B cell (primary cell): ENCODE measurements around the gene RNF157. TPM values are rescaled to one million over a fixed set of nuclear protein-coding genes. Genes with fewer than 3 reads are reported as not detected.
A peak's percentile ranks its signal among the peaks of the same experiment; 100 is the strongest.

Experiments used
- ATAC-seq: fragments of 200-7000 bp; cut with Tn5 transposase; one replicate; pipeline ENCODE4 v1.10.0; 2021; ENCODE audit warnings: low read depth, mild to moderate bottlenecking, moderate number of reproducible peaks, moderate library complexity
- CTCF ChIA-PET: fragments of 350-600 bp; sonication (Branson Sonifier 250); formaldehyde crosslinking; loops from one replicate; lab custom pipeline; 2021; ENCODE audit warnings: antibody characterized with exemption, inconsistent platforms; lab: Charles Lee
- POLR2A ChIA-PET: fragments of 350-600 bp; sonication (Branson Sonifier 250); formaldehyde crosslinking; loops from one replicate; lab custom pipeline; 2021; ENCODE audit warnings: antibody characterized with exemption; lab: Charles Lee
- DNase-seq: peaks from one replicate; pipeline ENCODE4 v3.0.0; 2013
- H2AFZ ChIP-seq: 2 replicates; pipeline ENCODE4 v1.6.1; 2012; ENCODE audit warnings: mild to moderate bottlenecking, low read depth, low read length; ENCODE audit not compliant: insufficient read depth, poor library complexity, severe bottlenecking
- H3K27ac ChIP-seq, 2 donors: 1 replicate in 1 of 2; 2 replicates in 1 of 2; pipeline ENCODE4 v1.5.1; 2012 to 2013; ENCODE audit warnings: low read length in 2 of 2, mild to moderate bottlenecking in 2 of 2, moderate library complexity in 1 of 2
- H3K27me3 ChIP-seq, 4 experiments: fragments of 200-600 bp in 1 of 4; sonication (generic) in 1 of 4; replicated peaks in 1 of 4; 1 replicate in 2 of 4; 2 replicates in 2 of 4; pipeline versions ENCODE4 v1.6.1 to v1.7.0; 2013 to 2016; ENCODE audit warnings: low read length in 3 of 4, mild to moderate bottlenecking in 2 of 4, mixed read lengths in 1 of 4, moderate library complexity in 1 of 4; ENCODE audit not compliant: insufficient read depth in 4 of 4, control insufficient read depth in 3 of 4; ENCODE audit errors: control extremely low read depth in 1 of 4
- H3K36me3 ChIP-seq, 2 experiments: replicated peaks in 1 of 2; 1 replicate in 1 of 2; 2 replicates in 1 of 2; pipeline versions ENCODE4 v1.6.1 to v1.7.1; 2013; ENCODE audit warnings: low read length in 1 of 2; ENCODE audit not compliant: insufficient read depth in 2 of 2, control insufficient read depth in 1 of 2; ENCODE audit errors: control extremely low read depth in 1 of 2, extremely low read depth in 1 of 2
- H3K4me1 ChIP-seq, 2 donors: fragments of 200-600 bp in 1 of 2; sonication (generic) in 1 of 2; 1 replicate in 1 of 2; 2 replicates in 1 of 2; pipeline versions ENCODE4 v1.5.1 to v1.6.1; 2013 to 2017; ENCODE audit warnings: low read length in 2 of 2; ENCODE audit not compliant: control insufficient read depth in 2 of 2, insufficient read depth in 2 of 2
- H3K4me2 ChIP-seq: replicated peaks from 2 replicates; pipeline ENCODE3; 2012; ENCODE audit warnings: mild to moderate bottlenecking, low read depth, low read length; ENCODE audit not compliant: poor library complexity, severe bottlenecking
- H3K4me3 ChIP-seq, 5 experiments: fragments of 200-600 bp in 1 of 5; sonication (generic) in 1 of 5; 1 replicate in 3 of 5; 2 replicates in 2 of 5; pipeline versions ENCODE4 v1.5.1 to v1.7.0; 2011 to 2016; ENCODE audit warnings: low read length in 4 of 5, mild to moderate bottlenecking in 4 of 5, low read depth in 2 of 5, control low read depth in 1 of 5, moderate library complexity in 1 of 5; ENCODE audit not compliant: insufficient read depth in 1 of 5; ENCODE audit errors: control extremely low read depth in 1 of 5, extremely low read depth in 1 of 5
- H3K79me2 ChIP-seq: fragments of 200-600 bp; sonication (generic); one replicate; pipeline ENCODE4 v1.6.0; 2016; ENCODE audit warnings: low read length; ENCODE audit not compliant: control insufficient read depth, insufficient read depth
- H3K9ac ChIP-seq: fragments of 200-600 bp; sonication (generic); 2 replicates; pipeline ENCODE4 v1.6.1; 2017; ENCODE audit warnings: mild to moderate bottlenecking, low read length, moderate library complexity
- H3K9me3 ChIP-seq, 3 donors: one replicate each; pipeline versions ENCODE4 v1.6.1 to v1.7.1; 2013; ENCODE audit warnings: low read length in 2 of 3; ENCODE audit not compliant: control insufficient read depth in 2 of 3, insufficient read depth in 1 of 3; ENCODE audit errors: control extremely low read depth in 1 of 3
- H4K20me1 ChIP-seq: 2 replicates; pipeline ENCODE4 v1.6.0; 2012; ENCODE audit warnings: mild to moderate bottlenecking, low read length; ENCODE audit not compliant: insufficient read depth, control insufficient read depth, poor library complexity, severe bottlenecking
- H3K27ac Mint-ChIP-seq: one replicate; pipeline ENCODE4 v1.8.0; 2021; ENCODE audit warnings: mixed read lengths
- H3K27me3 Mint-ChIP-seq: one replicate; pipeline ENCODE4 v1.8.0; 2021; ENCODE audit warnings: mixed read lengths
- H3K4me1 Mint-ChIP-seq: one replicate; pipeline ENCODE4 v1.8.0; 2021; ENCODE audit warnings: mixed read lengths
- H3K4me3 Mint-ChIP-seq: one replicate; pipeline ENCODE4 v1.8.0; 2021; ENCODE audit warnings: mixed read lengths
- H3K9me3 Mint-ChIP-seq: one replicate; pipeline ENCODE4 v1.8.0; 2022; ENCODE audit warnings: mixed read lengths; ENCODE audit not compliant: insufficient read depth
- EZH2 ChIP-seq: IDR thresholded peaks from 2 replicates; pipeline ENCODE4 v1.6.1; 2012; ENCODE audit warnings: borderline replicate concordance, low read depth, mild to moderate bottlenecking, moderate library complexity, low read length; ENCODE audit not compliant: insufficient read depth, poor library complexity, severe bottlenecking
- WGBS: methylation state at CpG from one replicate; pipeline ENCODE4 v1.1.5; 2013; ENCODE audit warnings: missing lambda C conversion rate; ENCODE audit not compliant: insufficient coverage; 5-methylcytosine and 5-hydroxymethylcytosine counted together
- intact Hi-C: fragments of 100-400 bp; cut with micrococcal nuclease; formaldehyde crosslinking; loops from one replicate; pipeline ENCODE4 v1.10.0; 2022
- polyA plus RNA-seq: library from polyadenylated mRNA; depleted of rRNA; stranded (reverse); fragments of >200 nt; gene quantifications from 2 replicates; pipeline ENCODE4 v1.2.3, GENCODE V29; 2012
- total RNA-seq, 2 donors: library from RNA; stranded (reverse); fragments of 120-200 nt in 1 of 2; gene quantifications; 1 replicate in 1 of 2; 2 replicates in 1 of 2; pipeline versions ENCODE4 v1.2.3 to v1.2.4, GENCODE V29; 2013 to 2022
- TF ChIP-seq, protein P1 (sequence below): fragments of 200-600 bp; IDR thresholded peaks from one replicate; pipeline ENCODE4 v1.8.0; 2022; ENCODE audit warnings: antibody characterized with exemption, mild to moderate bottlenecking

RNF157 gene
- total and polyA plus RNA-seq, 2 donors (not counting 1 experiment from before 2014, with no cell fraction given): 0.54 to 1.2 TPM

DNA sequence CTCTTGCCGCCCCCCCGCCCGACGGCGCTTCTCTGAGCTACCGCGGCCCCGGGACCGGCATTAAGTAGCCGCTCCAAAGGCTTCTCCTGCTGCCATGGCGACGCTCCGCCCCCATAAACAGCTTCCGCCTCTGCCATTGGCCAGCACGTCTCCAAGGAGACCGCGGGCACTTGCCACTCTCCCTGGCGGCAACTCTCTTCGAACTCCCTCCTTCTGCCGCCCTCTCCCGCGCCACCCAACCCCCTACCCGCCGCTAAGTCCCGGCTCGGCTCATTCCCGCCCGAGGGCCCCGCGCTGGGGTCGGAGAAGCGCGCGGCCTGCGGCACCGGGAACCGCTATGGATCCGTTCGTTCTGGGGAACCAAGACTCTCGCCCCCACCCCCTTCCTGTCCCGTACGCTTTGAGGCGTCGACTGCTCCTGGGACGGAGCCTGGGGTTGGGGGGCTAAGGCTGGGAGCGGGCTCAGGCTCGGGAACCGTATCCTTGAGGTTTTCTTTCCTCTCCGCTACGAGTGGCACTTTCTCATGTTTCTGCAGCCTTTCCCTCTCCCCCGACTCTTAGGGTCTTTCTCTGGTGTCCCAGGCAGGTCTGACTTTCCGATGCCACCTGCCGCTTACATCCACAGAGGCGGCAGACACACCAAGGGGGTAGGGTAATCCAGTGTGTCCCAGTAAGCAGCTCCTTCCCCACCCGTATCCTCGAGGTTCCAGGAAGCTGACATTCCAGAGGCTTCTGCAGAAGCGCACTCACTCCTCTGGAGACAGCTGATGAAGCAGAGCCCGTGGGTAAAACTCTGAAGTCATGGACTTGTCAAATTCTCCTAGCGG is 98.9 kb downstream of the RNF157 start, which contains the start of gene FOXJ1:
Gene FOXJ1 (minus strand): TSS at position 34 of the 827 bp plus-strand sequence. CDS start 850 bp downstream, outside the sequence.
- H3K9ac ChIP-seq: peak within 1 kb of the TSS; percentile 73
- H3K9me3 Mint-ChIP-seq: no peaks in the 10 kb centered on the region
- H3K4me3 Mint-ChIP-seq: peak within 1 kb of the TSS; percentile 90
- H3K79me2 ChIP-seq: no peaks in the 10 kb centered on the region
- ChIA-PET POLR2A (interaction anchor here (0.5 to 0.6 kb wide), 2 partner anchors 234 to 286 kb away, joined by 3 to 5 read pairs; partner anchors contain the start of gene WBP2), CTCF (interaction anchor here (0.6 to 3.0 kb wide), 10 partner anchors 9 to 142 kb away, joined by 3 to 18 read pairs (median 4); no protein-coding TSS in a partner anchor)
- H3K27ac Mint-ChIP-seq: peak within 1 kb of the TSS; percentile 75
- H3K9me3 ChIP-seq: peaks cover 0 to 10% (median 0%) of the 10 kb centered on the region in 3 donors
- no peaks in the 10 kb centered on the region for H4K20me1 ChIP-seq
- 10% methylated on average over 43 of the region's 59 CpGs for WGBS
- peaks cover 54 to 63% of the 10 kb centered on the region in 2 donors for H3K4me1 ChIP-seq
- intact Hi-C loops: loop anchor here (1.0 to 5.0 kb wide), 3 partner anchors 20 to 131 kb away; no protein-coding TSS in a partner anchor
- DNase-seq (peak; percentile 95), ATAC-seq (peak; percentile 73)
- peaks cover 14% of the 10 kb centered on the region for H3K27me3 Mint-ChIP-seq
- H3K27ac ChIP-seq: no peak within 1 kb of the TSS
- peak within 1 kb of the TSS; percentile 99 for H3K4me2 ChIP-seq
- TF ChIP-seq, protein P1, sequence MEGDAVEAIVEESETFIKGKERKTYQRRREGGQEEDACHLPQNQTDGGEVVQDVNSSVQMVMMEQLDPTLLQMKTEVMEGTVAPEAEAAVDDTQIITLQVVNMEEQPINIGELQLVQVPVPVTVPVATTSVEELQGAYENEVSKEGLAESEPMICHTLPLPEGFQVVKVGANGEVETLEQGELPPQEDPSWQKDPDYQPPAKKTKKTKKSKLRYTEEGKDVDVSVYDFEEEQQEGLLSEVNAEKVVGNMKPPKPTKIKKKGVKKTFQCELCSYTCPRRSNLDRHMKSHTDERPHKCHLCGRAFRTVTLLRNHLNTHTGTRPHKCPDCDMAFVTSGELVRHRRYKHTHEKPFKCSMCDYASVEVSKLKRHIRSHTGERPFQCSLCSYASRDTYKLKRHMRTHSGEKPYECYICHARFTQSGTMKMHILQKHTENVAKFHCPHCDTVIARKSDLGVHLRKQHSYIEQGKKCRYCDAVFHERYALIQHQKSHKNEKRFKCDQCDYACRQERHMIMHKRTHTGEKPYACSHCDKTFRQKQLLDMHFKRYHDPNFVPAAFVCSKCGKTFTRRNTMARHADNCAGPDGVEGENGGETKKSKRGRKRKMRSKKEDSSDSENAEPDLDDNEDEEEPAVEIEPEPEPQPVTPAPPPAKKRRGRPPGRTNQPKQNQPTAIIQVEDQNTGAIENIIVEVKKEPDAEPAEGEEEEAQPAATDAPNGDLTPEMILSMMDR: no peak
- no peak for TF ChIP-seq EZH2
- peaks cover 54% of the 10 kb centered on the region for H3K4me1 Mint-ChIP-seq
- peak within 1 kb of the TSS; percentile 83 for H2AFZ ChIP-seq
- peak within 1 kb of the TSS in 4 of 5 experiments; percentile 55 to 81 (median 58) for H3K4me3 ChIP-seq
- peaks cover 0 to 43% (median 11%) of the 10 kb centered on the region in 4 experiments for H3K27me3 ChIP-seq
- no peaks in the 10 kb centered on the region for H3K36me3 ChIP-seq
